ENCODE measurements around the gene CEP85L.

DNA sequence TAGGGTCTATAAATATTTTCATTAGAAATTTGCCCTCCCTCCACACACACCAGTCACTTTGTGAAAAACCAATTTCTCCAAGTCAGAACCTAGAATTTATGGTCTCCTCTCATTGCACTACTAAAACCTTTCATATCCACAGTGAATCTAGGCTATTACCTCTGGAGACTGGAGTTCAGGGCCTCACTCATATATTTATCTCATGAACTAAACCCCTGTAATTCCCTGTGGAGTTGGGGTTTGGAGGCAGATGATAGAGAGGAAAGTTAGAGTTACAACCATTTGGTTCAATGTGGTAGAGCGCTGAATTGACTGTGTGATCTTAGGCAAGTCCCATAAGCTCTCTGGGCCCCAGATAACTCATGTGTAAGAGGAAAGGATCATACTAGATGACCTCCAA lies 18.2 kb upstream of the CEP85L start:
- TF ChIP-seq, protein P1, sequence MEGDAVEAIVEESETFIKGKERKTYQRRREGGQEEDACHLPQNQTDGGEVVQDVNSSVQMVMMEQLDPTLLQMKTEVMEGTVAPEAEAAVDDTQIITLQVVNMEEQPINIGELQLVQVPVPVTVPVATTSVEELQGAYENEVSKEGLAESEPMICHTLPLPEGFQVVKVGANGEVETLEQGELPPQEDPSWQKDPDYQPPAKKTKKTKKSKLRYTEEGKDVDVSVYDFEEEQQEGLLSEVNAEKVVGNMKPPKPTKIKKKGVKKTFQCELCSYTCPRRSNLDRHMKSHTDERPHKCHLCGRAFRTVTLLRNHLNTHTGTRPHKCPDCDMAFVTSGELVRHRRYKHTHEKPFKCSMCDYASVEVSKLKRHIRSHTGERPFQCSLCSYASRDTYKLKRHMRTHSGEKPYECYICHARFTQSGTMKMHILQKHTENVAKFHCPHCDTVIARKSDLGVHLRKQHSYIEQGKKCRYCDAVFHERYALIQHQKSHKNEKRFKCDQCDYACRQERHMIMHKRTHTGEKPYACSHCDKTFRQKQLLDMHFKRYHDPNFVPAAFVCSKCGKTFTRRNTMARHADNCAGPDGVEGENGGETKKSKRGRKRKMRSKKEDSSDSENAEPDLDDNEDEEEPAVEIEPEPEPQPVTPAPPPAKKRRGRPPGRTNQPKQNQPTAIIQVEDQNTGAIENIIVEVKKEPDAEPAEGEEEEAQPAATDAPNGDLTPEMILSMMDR (IDR thresholded peaks at IDR 0.05 in 4 of 5, conservative IDR thresholded peaks at IDR 0.05 in 1 of 5): no peak
- TF ChIP-seq POLR2A (IDR thresholded peaks at IDR 0.05): no peak

Data from gastrocnemius medialis (tissue), 4 donors.